Keratinocyte (primary cell): ENCODE results near the gene FGF1. TPM values are rescaled to one million over a fixed set of nuclear protein-coding genes. Genes with fewer than 3 reads are reported as not detected.

Experiments
- DNase-seq: peaks from one replicate; pipeline ENCODE4 v3.0.0-alpha.2; 2011; ENCODE audit warnings: low read depth, missing footprints, low spot score
- FAIRE-seq: peaks from 2 replicates; lab custom pipeline; 2011; peaks lifted over from hg19 to GRCh38; lab: Jason Lieb, UNC
- H2AFZ ChIP-seq: 2 replicates; pipeline ENCODE4 v1.6.0; 2012; ENCODE audit warnings: low read length, control low read depth, inconsistent platforms; ENCODE audit not compliant: control insufficient read depth
- H3K27ac ChIP-seq: 2 replicates; pipeline ENCODE4 v1.5.1; 2011; ENCODE audit warnings: low read length; ENCODE audit not compliant: control insufficient read depth, insufficient read depth
- H3K27me3 ChIP-seq: 3 replicates; pipeline ENCODE4 v1.6.0; 2011; ENCODE audit warnings: low read length; ENCODE audit not compliant: control insufficient read depth, insufficient read depth; ENCODE audit errors: extremely low read depth
- H3K36me3 ChIP-seq, 2 experiments: 2 replicates in 1 of 2; 3 replicates in 1 of 2; pipeline ENCODE4 v1.5.1; 2011; ENCODE audit warnings: low read length in 2 of 2, mild to moderate bottlenecking in 1 of 2; ENCODE audit not compliant: control insufficient read depth in 2 of 2, insufficient read depth in 2 of 2; ENCODE audit errors: extremely low read depth in 1 of 2
- H3K4me1 ChIP-seq: 3 replicates; pipeline ENCODE4 v1.5.1; 2011; ENCODE audit warnings: low read length; ENCODE audit not compliant: control insufficient read depth, insufficient read depth; ENCODE audit errors: extremely low read depth
- H3K4me2 ChIP-seq: 3 replicates; pipeline ENCODE4 v1.6.0; 2011; ENCODE audit warnings: low read depth, low read length; ENCODE audit not compliant: control insufficient read depth, insufficient read depth; ENCODE audit errors: extremely low read depth
- H3K4me3 ChIP-seq, 3 experiments: fragments of 200-600 bp in 1 of 3; sonication (generic) in 1 of 3; 2 replicates in 2 of 3; 3 replicates in 1 of 3; pipeline ENCODE4 v1.5.1; 2011 to 2016; ENCODE audit warnings: low read length in 3 of 3, mild to moderate bottlenecking in 3 of 3, control low read depth in 2 of 3, inconsistent platforms in 1 of 3, low read depth in 1 of 3, mixed read lengths in 1 of 3, mixed run types in 1 of 3, moderate library complexity in 1 of 3; ENCODE audit not compliant: control insufficient read depth in 2 of 3, insufficient read depth in 2 of 3; ENCODE audit errors: extremely low read depth in 1 of 3
- H3K79me2 ChIP-seq: 2 replicates; pipeline ENCODE4 v1.6.0; 2012; ENCODE audit warnings: low read length; ENCODE audit not compliant: control insufficient read depth, insufficient read depth
- H3K9ac ChIP-seq: 3 replicates; pipeline ENCODE4 v1.6.0; 2011; ENCODE audit warnings: low read length; ENCODE audit not compliant: control insufficient read depth, insufficient read depth; ENCODE audit errors: extremely low read depth
- H3K9me1 ChIP-seq: 3 replicates; pipeline ENCODE4 v1.6.0; 2011; ENCODE audit warnings: low read length; ENCODE audit not compliant: control insufficient read depth, insufficient read depth; ENCODE audit errors: extremely low read depth
- H3K9me3 ChIP-seq: 2 replicates; pipeline ENCODE4 v1.5.1; 2012; ENCODE audit warnings: low read depth, low read length; ENCODE audit not compliant: control insufficient read depth
- H4K20me1 ChIP-seq: 3 replicates; pipeline ENCODE4 v1.6.0; 2011; ENCODE audit warnings: low read length; ENCODE audit not compliant: control insufficient read depth, insufficient read depth; ENCODE audit errors: extremely low read depth
- EZH2 ChIP-seq: IDR thresholded peaks from one replicate; pipeline ENCODE4 v1.6.1; 2012; ENCODE audit warnings: inconsistent platforms, mild to moderate bottlenecking, low read length, moderate library complexity
- dilution Hi-C: fragments of 300-500 bp; cut with MboI; formaldehyde crosslinking; loops from one replicate; pipeline ENCODE4 v1.7.0; 2020; ENCODE audit warnings: low sequenced_read_pairs; ENCODE audit not compliant: extremely low pct_ligation_motif_present
- polyA plus RNA-seq, 5 experiments: library from polyadenylated mRNA; depleted of rRNA in 3 of 5; stranded (reverse) in 3 of 5; stranded (forward) in 1 of 5; unstranded in 1 of 5; fragments of >200 nt; gene quantifications; 1 replicate in 1 of 5; 2 replicates in 3 of 5; 3 replicates in 1 of 5; pipeline versions ENCODE4 v1.2.1 to v1.2.3, GENCODE V29; 2011 to 2012; ENCODE audit warnings: missing spikeins in 2 of 5, low read depth in 1 of 5, low replicate concordance in 1 of 5
- TF ChIP-seq, protein P1 (sequence below), 3 experiments: IDR thresholded peaks in 1 of 3; conservative IDR thresholded peaks in 1 of 3; optimal IDR thresholded peaks in 1 of 3; 2 replicates in 2 of 3; 3 replicates in 1 of 3; pipeline versions ENCODE3 to v1.5.1; 2011; ENCODE audit warnings: low read length in 3 of 3, mild to moderate bottlenecking in 3 of 3, moderate library complexity in 2 of 3, control low read depth in 1 of 3, inconsistent platforms in 1 of 3; ENCODE audit not compliant: insufficient read depth in 2 of 3; ENCODE audit errors: extremely low read depth in 1 of 3

FGF1 gene
- polyA plus RNA-seq, 1 donor (not counting 4 experiments of a cell fraction or from before 2014, with no cell fraction given): 2.4 TPM

DNA sequence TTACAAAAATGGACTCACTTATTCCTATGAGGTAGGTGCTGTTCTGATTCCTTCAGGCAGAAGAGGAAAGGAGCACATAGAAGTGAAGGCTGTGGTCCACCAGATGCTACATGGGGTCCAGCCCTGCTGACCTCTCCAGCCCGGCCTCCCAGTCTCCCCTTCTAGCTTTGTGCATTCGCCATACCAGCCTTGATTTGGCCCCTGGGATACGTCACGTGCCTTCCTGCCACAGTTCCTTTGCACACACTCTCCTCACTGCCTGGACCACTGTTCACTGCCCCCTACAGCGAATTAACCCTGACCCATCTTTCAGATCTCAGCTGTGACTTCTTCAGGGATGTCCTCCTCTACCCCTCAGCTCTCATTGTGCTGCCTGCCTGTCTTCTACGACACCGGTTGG, 32.6 kb downstream of the FGF1 start:
- Histone ChIP-seq H3K9me3 (no peaks in the 10 kb centered on the region), H3K27ac (no peak overlapping the region), H3K27me3 (no peaks in the 10 kb centered on the region), H3K4me3 (no peak overlapping the region), H3K9ac (no peak overlapping the region), H3K9me1 (no peaks in the 10 kb centered on the region), H4K20me1 (no peaks in the 10 kb centered on the region), H3K79me2 (no peaks in the 10 kb centered on the region), H3K4me2 (no peak overlapping the region), H3K4me1 (no peaks in the 10 kb centered on the region), H3K36me3 (no peaks in the 10 kb centered on the region), H2AFZ (no peak overlapping the region)
- no peak for FAIRE-seq
- no peak for DNase-seq
- TF ChIP-seq EZH2: no peak
- TF ChIP-seq, protein P1, sequence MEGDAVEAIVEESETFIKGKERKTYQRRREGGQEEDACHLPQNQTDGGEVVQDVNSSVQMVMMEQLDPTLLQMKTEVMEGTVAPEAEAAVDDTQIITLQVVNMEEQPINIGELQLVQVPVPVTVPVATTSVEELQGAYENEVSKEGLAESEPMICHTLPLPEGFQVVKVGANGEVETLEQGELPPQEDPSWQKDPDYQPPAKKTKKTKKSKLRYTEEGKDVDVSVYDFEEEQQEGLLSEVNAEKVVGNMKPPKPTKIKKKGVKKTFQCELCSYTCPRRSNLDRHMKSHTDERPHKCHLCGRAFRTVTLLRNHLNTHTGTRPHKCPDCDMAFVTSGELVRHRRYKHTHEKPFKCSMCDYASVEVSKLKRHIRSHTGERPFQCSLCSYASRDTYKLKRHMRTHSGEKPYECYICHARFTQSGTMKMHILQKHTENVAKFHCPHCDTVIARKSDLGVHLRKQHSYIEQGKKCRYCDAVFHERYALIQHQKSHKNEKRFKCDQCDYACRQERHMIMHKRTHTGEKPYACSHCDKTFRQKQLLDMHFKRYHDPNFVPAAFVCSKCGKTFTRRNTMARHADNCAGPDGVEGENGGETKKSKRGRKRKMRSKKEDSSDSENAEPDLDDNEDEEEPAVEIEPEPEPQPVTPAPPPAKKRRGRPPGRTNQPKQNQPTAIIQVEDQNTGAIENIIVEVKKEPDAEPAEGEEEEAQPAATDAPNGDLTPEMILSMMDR (optimal IDR thresholded peaks at IDR 0.05 in 1 of 3, IDR thresholded peaks at IDR 0.05 in 1 of 3, conservative IDR thresholded peaks at IDR 0.05 in 1 of 3; ENCODE audit: extremely low read depth in 1 of 3, insufficient read depth in 2 of 3, low read length in 3 of 3): no peak
- dilution Hi-C loops: no loop called here

DNA sequence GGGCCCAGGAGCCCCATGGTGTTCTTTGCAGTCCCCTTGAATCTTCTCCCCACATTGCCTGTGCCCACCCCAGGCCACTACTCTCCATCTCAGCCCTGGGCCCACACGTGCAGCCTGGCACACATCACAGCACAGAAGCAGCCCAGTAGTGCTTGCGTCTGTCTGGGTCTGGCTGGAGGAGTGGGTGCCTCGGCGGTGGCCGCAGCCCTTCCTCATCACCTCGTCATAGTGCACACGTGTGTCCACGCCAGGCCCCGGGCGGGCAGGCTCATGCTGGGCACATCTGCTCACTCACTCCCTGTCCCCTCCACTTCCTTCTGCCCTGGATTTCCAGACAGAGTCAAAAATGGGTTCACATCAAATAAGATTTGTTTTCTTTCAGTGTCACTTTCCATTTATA, 33.3 kb downstream of the FGF1 start:
- TF ChIP-seq, protein P1 (optimal IDR thresholded peaks at IDR 0.05 in 1 of 3, IDR thresholded peaks at IDR 0.05 in 1 of 3, conservative IDR thresholded peaks at IDR 0.05 in 1 of 3; ENCODE audit: extremely low read depth in 1 of 3, insufficient read depth in 2 of 3, low read length in 3 of 3): no peak
- no peak for TF ChIP-seq EZH2
- H3K27ac ChIP-seq: no peak overlapping the region

More for the DNA sequence above, 33.3 kb downstream of the FGF1 start:
- Histone ChIP-seq H3K27me3 (no peaks in the 10 kb centered on the region), H3K9me3 (no peaks in the 10 kb centered on the region), H3K4me2 (no peak overlapping the region), H4K20me1 (no peaks in the 10 kb centered on the region), H3K4me3 (no peak overlapping the region), H3K4me1 (no peaks in the 10 kb centered on the region), H3K36me3 (no peaks in the 10 kb centered on the region), H2AFZ (no peak overlapping the region), H3K9me1 (no peaks in the 10 kb centered on the region), H3K79me2 (no peaks in the 10 kb centered on the region), H3K9ac (no peak overlapping the region)
- dilution Hi-C loops: no loop called here
- FAIRE-seq (no peak), DNase-seq (no peak)
